PC-3 (cell line): ENCODE measurements around the gene ZBTB7C.

Source experiments
- CTCF ChIP-seq: fragments of 300-600 bp; sonication (generic); conservative IDR thresholded peaks from 2 replicates; pipeline ENCODE4 v1.5.1; 2017; ENCODE audit warnings: antibody characterized with exemption, low read depth, mild to moderate bottlenecking, low read length
- EZH2 ChIP-seq: fragments of 300-600 bp; sonication (generic); IDR thresholded peaks from one replicate; pipeline ENCODE4 v1.6.1; 2017; ENCODE audit warnings: antibody characterized with exemption, mild to moderate bottlenecking, low read length; ENCODE audit not compliant: unreplicated experiment

GRCh38 chr18:48398074-48398473, 11.1 kb downstream of the ZBTB7C start:
- TF ChIP-seq CTCF: no peak
- TF ChIP-seq EZH2: no peak
